GM12878 (cell line): Measurements from ENCODE around the gene AIDA. TPM values are rescaled to one million over a fixed set of nuclear protein-coding genes. Genes with fewer than 3 reads are reported as not detected.
A peak's percentile ranks its signal among the peaks of the same experiment; 100 is the strongest.

Source experiments
- CHD4 ChIP-seq: fragments of 200-600 bp; sonication (generic); IDR thresholded peaks from 2 replicates; pipeline ENCODE4 v1.6.1; 2016; ENCODE audit warnings: mild to moderate bottlenecking
- EP300 ChIP-seq, 2 experiments: fragments of 150-350 bp in 1 of 2; IDR thresholded peaks; 2 replicates each; pipeline ENCODE4 v1.6.1; 2011 to 2012; ENCODE audit warnings: low read depth in 2 of 2, low read length in 2 of 2, borderline replicate concordance in 1 of 2, improper control_type of control experiment in 1 of 2, inconsistent platforms in 1 of 2; ENCODE audit not compliant: control insufficient read depth in 1 of 2
- KAT2A ChIP-seq: conservative IDR thresholded peaks from 2 replicates; pipeline ENCODE4 v1.6.1; 2011; ENCODE audit warnings: low read depth, low read length; ENCODE audit not compliant: control insufficient read depth
- KDM1A ChIP-seq: fragments of 200-600 bp; sonication (generic); IDR thresholded peaks from 2 replicates; pipeline ENCODE4 v1.6.1; 2016; ENCODE audit warnings: borderline replicate concordance
- NRF1 ChIP-seq: conservative IDR thresholded peaks from 2 replicates; pipeline ENCODE4 v1.6.1; 2011; ENCODE audit warnings: mild to moderate bottlenecking, low read depth, low read length, improper control_type of control experiment
- RAD21 ChIP-seq: IDR thresholded peaks from 2 replicates; pipeline ENCODE4 v1.6.1; 2011; ENCODE audit warnings: mild to moderate bottlenecking, low read depth, low read length, moderate library complexity; ENCODE audit not compliant: insufficient read depth
- SIX5 ChIP-seq: IDR thresholded peaks from 2 replicates; pipeline ENCODE4 v1.6.1; 2011; ENCODE audit warnings: mild to moderate bottlenecking, low read depth, low read length, moderate library complexity; ENCODE audit not compliant: severe bottlenecking
- SMARCA5 ChIP-seq: fragments of 450-650 bp; IDR thresholded peaks from 2 replicates; pipeline ENCODE4 v1.6.1; 2017; ENCODE audit warnings: mild to moderate bottlenecking
- SP1 ChIP-seq: IDR thresholded peaks from one replicate; pipeline ENCODE4 v1.6.1; 2011; ENCODE audit warnings: low read depth, low read length
- polyA plus RNA-seq, 11 experiments: library from polyadenylated mRNA; depleted of rRNA in 4 of 11; unstranded in 6 of 11; stranded (reverse) in 5 of 11; fragments of >200 nt; fragmentation: Nextera tagmentation in 4 of 11; fragmentation: Illumina TruSeq in 1 of 11; extraction: Ambion mirVana in 4 of 11; extraction: Trizol in 1 of 11; gene quantifications; 1 replicate in 1 of 11; 2 replicates in 10 of 11; pipeline versions ENCODE4 v1.2.1 to v1.2.3, GENCODE V29; 2011 to 2016; ENCODE audit warnings: inconsistent platforms in 2 of 11, missing spikeins in 2 of 11, low read depth in 1 of 11
- total RNA-seq, 4 experiments: library from RNA; depleted of rRNA in 3 of 4; stranded (reverse); fragments of >200 nt in 3 of 4; fragmentation: Illumina TruSeq in 1 of 4; extraction: Trizol in 1 of 4; gene quantifications; 2 replicates each; pipeline versions ENCODE4 v1.2.1 to v1.2.3, GENCODE V29; 2013 to 2021
- TF ChIP-seq, protein P1 (sequence below): fragments of 450-650 bp; IDR thresholded peaks from 2 replicates; pipeline ENCODE4 v1.6.1; 2016; ENCODE audit warnings: mild to moderate bottlenecking
- TF ChIP-seq, protein P2 (sequence below): fragments of 450-650 bp; IDR thresholded peaks from 2 replicates; pipeline ENCODE4 v1.6.1; 2017; ENCODE audit warnings: low read depth, mild to moderate bottlenecking, moderate library complexity
- TF ChIP-seq, protein P3 (sequence below): IDR thresholded peaks from 2 replicates; pipeline ENCODE4 v1.6.1; 2012; ENCODE audit warnings: low read depth, low read length, improper control_type of control experiment
- TF ChIP-seq, protein P4 (sequence below): fragments of 450-650 bp; conservative IDR thresholded peaks from 2 replicates; pipeline ENCODE4 v1.6.1; 2017; ENCODE audit warnings: mild to moderate bottlenecking, moderate library complexity
- TF ChIP-seq, protein P5 (sequence below): fragments of 450-650 bp; IDR thresholded peaks from 2 replicates; pipeline ENCODE4 v1.6.1; 2017; ENCODE audit warnings: mild to moderate bottlenecking, moderate library complexity
- TF ChIP-seq, protein P6 (sequence below): IDR thresholded peaks from 2 replicates; pipeline ENCODE4 v1.6.1; 2011; ENCODE audit warnings: low read depth, low read length, improper control_type of control experiment, borderline replicate concordance

Gene AIDA
- total and polyA plus RNA-seq, 10 of the 15 experiments (the other 5 are each of a cell fraction or from before 2014, with no cell fraction given) = 8.9 to 43.1 (median 19.2) TPM

DNA sequence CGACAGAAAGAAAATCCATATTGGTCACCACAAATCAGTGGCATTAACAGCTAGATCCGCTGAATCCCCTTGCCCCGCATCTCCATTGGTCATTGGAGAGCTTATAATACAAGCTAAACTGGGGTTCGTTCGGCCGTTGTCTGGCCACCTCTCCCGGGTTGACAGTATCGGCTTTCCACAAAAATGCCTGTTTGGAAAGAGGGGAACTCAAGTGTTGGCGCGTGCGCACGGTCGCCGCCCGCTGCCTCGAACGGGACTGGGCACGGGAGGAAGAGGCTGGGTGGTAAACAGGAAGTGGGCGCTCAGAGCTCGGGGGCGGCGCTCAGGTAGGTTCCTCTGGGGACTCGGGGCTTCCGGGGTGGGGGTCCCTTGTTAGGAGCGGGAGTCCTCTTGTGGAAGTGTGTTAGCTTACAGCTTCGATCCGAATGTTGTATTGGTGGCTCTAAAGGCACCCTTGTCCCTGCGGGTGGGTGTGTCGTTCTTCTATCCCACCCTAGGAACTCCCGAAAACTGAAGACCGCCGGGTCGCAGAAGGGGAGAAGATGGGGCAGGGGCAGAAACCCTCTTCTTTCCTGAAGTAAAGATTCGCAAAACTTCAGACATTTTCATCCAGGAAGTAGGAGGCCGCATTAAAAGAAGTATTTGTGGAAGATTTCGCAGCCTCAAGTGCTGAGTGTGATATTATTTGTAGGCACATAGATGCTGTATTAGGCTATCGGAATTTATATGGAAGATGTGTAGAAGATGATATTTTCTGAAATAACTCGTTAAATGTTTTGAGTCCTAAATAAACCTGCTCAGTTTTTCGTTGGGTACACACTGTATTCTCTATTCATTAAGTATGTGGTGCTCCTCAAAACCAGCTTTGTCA lies 1.0 kb upstream of the AIDA start (continued):
- TF ChIP-seq, protein P1, sequence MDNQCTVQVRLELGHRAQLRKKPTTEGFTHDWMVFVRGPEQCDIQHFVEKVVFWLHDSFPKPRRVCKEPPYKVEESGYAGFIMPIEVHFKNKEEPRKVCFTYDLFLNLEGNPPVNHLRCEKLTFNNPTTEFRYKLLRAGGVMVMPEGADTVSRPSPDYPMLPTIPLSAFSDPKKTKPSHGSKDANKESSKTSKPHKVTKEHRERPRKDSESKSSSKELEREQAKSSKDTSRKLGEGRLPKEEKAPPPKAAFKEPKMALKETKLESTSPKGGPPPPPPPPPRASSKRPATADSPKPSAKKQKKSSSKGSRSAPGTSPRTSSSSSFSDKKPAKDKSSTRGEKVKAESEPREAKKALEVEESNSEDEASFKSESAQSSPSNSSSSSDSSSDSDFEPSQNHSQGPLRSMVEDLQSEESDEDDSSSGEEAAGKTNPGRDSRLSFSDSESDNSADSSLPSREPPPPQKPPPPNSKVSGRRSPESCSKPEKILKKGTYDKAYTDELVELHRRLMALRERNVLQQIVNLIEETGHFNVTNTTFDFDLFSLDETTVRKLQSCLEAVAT = peak; percentile 100
- TF ChIP-seq KAT2A (no peak), CHD4 (no peak), NRF1 (peak; percentile 77), SP1 (peak; percentile 44), SIX5 (peak; percentile 38), RAD21 (peak; percentile 16; the same call in 1 of the 2 replicates), KDM1A (no peak), SMARCA5 (peak; percentile 57; the same call in 1 of the 2 replicates), EP300 (IDR thresholded peaks at IDR 0.05; ENCODE audit: borderline replicate concordance in 1 of 2, control insufficient read depth in 1 of 2, low read depth in 2 of 2, low read length in 2 of 2) (peak in 1 of 2 experiments; percentile 31; a peak in 1 of 4 replicates)
- TF ChIP-seq, protein P2, sequence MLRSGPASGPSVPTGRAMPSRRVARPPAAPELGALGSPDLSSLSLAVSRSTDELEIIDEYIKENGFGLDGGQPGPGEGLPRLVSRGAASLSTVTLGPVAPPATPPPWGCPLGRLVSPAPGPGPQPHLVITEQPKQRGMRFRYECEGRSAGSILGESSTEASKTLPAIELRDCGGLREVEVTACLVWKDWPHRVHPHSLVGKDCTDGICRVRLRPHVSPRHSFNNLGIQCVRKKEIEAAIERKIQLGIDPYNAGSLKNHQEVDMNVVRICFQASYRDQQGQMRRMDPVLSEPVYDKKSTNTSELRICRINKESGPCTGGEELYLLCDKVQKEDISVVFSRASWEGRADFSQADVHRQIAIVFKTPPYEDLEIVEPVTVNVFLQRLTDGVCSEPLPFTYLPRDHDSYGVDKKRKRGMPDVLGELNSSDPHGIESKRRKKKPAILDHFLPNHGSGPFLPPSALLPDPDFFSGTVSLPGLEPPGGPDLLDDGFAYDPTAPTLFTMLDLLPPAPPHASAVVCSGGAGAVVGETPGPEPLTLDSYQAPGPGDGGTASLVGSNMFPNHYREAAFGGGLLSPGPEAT = peak; percentile 91
- TF ChIP-seq, protein P3, sequence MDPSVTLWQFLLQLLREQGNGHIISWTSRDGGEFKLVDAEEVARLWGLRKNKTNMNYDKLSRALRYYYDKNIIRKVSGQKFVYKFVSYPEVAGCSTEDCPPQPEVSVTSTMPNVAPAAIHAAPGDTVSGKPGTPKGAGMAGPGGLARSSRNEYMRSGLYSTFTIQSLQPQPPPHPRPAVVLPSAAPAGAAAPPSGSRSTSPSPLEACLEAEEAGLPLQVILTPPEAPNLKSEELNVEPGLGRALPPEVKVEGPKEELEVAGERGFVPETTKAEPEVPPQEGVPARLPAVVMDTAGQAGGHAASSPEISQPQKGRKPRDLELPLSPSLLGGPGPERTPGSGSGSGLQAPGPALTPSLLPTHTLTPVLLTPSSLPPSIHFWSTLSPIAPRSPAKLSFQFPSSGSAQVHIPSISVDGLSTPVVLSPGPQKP = peak; percentile 76
- TF ChIP-seq, protein P4, sequence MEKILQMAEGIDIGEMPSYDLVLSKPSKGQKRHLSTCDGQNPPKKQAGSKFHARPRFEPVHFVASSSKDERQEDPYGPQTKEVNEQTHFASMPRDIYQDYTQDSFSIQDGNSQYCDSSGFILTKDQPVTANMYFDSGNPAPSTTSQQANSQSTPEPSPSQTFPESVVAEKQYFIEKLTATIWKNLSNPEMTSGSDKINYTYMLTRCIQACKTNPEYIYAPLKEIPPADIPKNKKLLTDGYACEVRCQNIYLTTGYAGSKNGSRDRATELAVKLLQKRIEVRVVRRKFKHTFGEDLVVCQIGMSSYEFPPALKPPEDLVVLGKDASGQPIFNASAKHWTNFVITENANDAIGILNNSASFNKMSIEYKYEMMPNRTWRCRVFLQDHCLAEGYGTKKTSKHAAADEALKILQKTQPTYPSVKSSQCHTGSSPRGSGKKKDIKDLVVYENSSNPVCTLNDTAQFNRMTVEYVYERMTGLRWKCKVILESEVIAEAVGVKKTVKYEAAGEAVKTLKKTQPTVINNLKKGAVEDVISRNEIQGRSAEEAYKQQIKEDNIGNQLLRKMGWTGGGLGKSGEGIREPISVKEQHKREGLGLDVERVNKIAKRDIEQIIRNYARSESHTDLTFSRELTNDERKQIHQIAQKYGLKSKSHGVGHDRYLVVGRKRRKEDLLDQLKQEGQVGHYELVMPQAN = no peak
- TF ChIP-seq, protein P5, sequence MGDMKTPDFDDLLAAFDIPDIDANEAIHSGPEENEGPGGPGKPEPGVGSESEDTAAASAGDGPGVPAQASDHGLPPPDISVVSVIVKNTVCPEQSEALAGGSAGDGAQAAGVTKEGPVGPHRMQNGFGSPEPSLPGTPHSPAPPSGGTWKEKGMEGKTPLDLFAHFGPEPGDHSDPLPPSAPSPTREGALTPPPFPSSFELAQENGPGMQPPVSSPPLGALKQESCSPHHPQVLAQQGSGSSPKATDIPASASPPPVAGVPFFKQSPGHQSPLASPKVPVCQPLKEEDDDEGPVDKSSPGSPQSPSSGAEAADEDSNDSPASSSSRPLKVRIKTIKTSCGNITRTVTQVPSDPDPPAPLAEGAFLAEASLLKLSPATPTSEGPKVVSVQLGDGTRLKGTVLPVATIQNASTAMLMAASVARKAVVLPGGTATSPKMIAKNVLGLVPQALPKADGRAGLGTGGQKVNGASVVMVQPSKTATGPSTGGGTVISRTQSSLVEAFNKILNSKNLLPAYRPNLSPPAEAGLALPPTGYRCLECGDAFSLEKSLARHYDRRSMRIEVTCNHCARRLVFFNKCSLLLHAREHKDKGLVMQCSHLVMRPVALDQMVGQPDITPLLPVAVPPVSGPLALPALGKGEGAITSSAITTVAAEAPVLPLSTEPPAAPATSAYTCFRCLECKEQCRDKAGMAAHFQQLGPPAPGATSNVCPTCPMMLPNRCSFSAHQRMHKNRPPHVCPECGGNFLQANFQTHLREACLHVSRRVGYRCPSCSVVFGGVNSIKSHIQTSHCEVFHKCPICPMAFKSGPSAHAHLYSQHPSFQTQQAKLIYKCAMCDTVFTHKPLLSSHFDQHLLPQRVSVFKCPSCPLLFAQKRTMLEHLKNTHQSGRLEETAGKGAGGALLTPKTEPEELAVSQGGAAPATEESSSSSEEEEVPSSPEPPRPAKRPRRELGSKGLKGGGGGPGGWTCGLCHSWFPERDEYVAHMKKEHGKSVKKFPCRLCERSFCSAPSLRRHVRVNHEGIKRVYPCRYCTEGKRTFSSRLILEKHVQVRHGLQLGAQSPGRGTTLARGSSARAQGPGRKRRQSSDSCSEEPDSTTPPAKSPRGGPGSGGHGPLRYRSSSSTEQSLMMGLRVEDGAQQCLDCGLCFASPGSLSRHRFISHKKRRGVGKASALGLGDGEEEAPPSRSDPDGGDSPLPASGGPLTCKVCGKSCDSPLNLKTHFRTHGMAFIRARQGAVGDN = 0 out of 2 replicates have a peak, but pooled peaks have one; percentile 15
- TF ChIP-seq, protein P6, sequence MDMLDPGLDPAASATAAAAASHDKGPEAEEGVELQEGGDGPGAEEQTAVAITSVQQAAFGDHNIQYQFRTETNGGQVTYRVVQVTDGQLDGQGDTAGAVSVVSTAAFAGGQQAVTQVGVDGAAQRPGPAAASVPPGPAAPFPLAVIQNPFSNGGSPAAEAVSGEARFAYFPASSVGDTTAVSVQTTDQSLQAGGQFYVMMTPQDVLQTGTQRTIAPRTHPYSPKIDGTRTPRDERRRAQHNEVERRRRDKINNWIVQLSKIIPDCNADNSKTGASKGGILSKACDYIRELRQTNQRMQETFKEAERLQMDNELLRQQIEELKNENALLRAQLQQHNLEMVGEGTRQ = no peak
